ENCODE measurements around the gene MOGAT1. TPM values are rescaled to one million over a fixed set of nuclear protein-coding genes. Genes with fewer than 3 reads are reported as not detected.

Gene MOGAT1
- total and polyA plus RNA-seq, 2 of the 8 experiments (the other 6 are each of a cell fraction or from before 2014, with no cell fraction given) = 0.11 to 0.67 TPM

DNA sequence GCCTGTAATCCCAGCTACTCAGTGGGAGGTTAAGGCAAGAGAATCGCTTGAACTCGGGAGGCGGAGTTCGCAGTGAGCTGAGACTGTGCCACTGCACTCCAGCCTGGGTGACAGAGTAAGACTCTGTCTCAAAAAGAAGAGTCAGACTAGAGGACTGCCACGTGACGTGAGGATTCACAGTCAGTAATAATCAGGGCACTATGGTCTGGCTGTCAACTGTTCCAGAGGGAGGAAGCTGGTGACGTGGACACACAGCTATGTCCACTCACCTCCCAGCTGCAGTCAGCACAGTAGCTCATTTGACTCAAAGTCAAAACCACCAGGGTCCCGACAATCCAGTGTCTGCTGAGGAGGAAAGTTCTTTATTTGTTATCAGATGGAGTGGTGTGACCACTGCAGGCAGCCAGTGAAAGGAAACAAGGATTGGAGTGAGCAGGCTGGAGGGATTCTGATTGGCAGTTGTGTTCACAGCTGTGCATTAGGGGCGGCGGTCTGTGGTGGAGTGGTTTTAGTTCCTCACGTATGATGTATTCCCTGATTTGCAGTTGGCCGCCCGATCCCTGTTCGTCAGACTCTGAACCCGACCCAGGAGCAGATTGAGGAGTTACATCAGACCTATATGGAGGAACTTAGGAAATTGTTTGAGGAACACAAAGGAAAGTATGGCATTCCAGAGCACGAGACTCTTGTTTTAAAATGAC is 37.9 kb downstream of the MOGAT1 start:
- CTCF ChIA-PET (ENCODE audit: partially characterized antibody) = interaction anchor here (0.7 to 12.1 kb wide), 43 partner anchors 10 to 1247 kb away, joined by 3 to 124 read pairs (median 4); no protein-coding TSS in a partner anchor
- Histone ChIP-seq H3K9ac (replicated peaks in 1 of 4; ENCODE audit: extremely low read depth in 1 of 4, low read depth in 3 of 4, low read length in 3 of 4) (no peak overlapping the region), H3K23me2 (ENCODE audit: low read depth, low read length) (no peaks in the 10 kb centered on the region; the same call in 1 of the 2 replicates), H2BK120ac (replicated peaks; ENCODE audit: low read depth, low read length) (no peak overlapping the region), H2AFZ (ENCODE audit: low read length) (peak overlapping the region; percentile 37), H3K27me3 (replicated peaks in 1 of 4; ENCODE audit: control insufficient read depth in 3 of 4, extremely low read depth in 1 of 4, insufficient read depth in 3 of 4, low read length in 3 of 4) (no peaks in the 10 kb centered on the region), H3K4ac (replicated peaks; ENCODE audit: insufficient read length, low read depth, low read length) (no peak overlapping the region), H3K79me2 (ENCODE audit: control insufficient read depth in 1 of 2, insufficient read depth in 2 of 2, low read length in 2 of 2) (no peaks in the 10 kb centered on the region), H3K79me1 (ENCODE audit: low read depth, low read length) (no peaks in the 10 kb centered on the region), H3K27ac (ENCODE audit: low read depth, low read length) (no peak overlapping the region), H4K5ac (ENCODE audit: insufficient read length, low read depth, low read length) (no peak overlapping the region), H3K9me3 (ENCODE audit: insufficient read depth in 2 of 2, low read depth in 1 of 2, low read length in 1 of 2) (no peaks in the 10 kb centered on the region), H3K4me1 (replicated peaks in 1 of 4; ENCODE audit: control insufficient read depth in 3 of 4, insufficient read depth in 4 of 4, low read length in 3 of 4) (peaks cover 0 to 6% (median 0%) of the 10 kb centered on the region in 4 experiments; a peak in 3 of 7 replicates), H3K56ac (replicated peaks; ENCODE audit: insufficient read length, low read depth, low read length) (no peak overlapping the region), H3K4me2 (ENCODE audit: insufficient read depth in 1 of 2, low read depth in 2 of 2, low read length in 2 of 2) (0 out of 4 replicates have a peak overlapping the region, but pooled peaks of 1 of the 2 experiments have one; percentile 6), H2BK20ac (ENCODE audit: low read length) (peak overlapping the region; percentile 96; the same call in 1 of the 2 replicates), H4K8ac (ENCODE audit: extremely low read depth, insufficient read depth, low read length) (no peak overlapping the region), H2AK5ac (ENCODE audit: low read depth, low read length) (peak overlapping the region; percentile 75), H3K23ac (ENCODE audit: insufficient read length) (no peak overlapping the region), H3K18ac (ENCODE audit: extremely low read depth, low read length) (peak overlapping the region; percentile 55), H3K14ac (ENCODE audit: insufficient read length) (no peak overlapping the region), H2BK5ac (ENCODE audit: low read depth, low read length) (no peak overlapping the region), H3K36me3 (ENCODE audit: control insufficient read depth in 2 of 4, insufficient read depth in 4 of 4, low read length in 3 of 4) (no peaks in the 10 kb centered on the region), H2BK15ac (ENCODE audit: low read length) (peak overlapping the region; percentile 88; the same call in 1 of the 2 replicates), H3K4me3 (ENCODE audit: extremely low read depth in 1 of 4, insufficient read depth in 2 of 4, low read depth in 3 of 4, low read length in 4 of 4) (no peak overlapping the region), H2BK12ac (ENCODE audit: low read depth, low read length) (peak overlapping the region; percentile 68; the same call in 1 of the 2 replicates), H4K20me1 (replicated peaks in 1 of 2; ENCODE audit: control insufficient read depth in 1 of 2, insufficient read depth in 2 of 2, low read length in 2 of 2) (no peaks in the 10 kb centered on the region), H4K91ac (replicated peaks; ENCODE audit: insufficient read length, low read length) (no peak overlapping the region)
- WGBS, 2 experiments (ENCODE audit: extremely low coverage in 1 of 2, insufficient coverage in 1 of 2, insufficient read length in 1 of 2, insufficient replicate concordance in 2 of 2, low coverage in 1 of 2, low lambda C conversion rate in 2 of 2, missing lambda C conversion rate in 1 of 2) = 85% methylated on average over 16 of the region's 16 CpGs; no CpG with 5 or more reads in 1 of the 2 experiments
- DNase-seq (ENCODE audit: low read depth in 1 of 2, low spot score in 2 of 2) (peak in 1 of 2 experiments; percentile 51), FAIRE-seq (no peak)
- POLR2A ChIA-PET (ENCODE audit: partially characterized antibody) = interaction anchor here (0.7 to 0.9 kb wide), 3 partner anchors 151 to 298 kb away, joined by 3 read pairs; no protein-coding TSS in a partner anchor
- no peak for TF ChIP-seq NANOG (IDR thresholded peaks at IDR 0.05; ENCODE audit: insufficient read depth, low read depth, low read length, poor library complexity, severe bottlenecking)
- TF ChIP-seq, protein P1, sequence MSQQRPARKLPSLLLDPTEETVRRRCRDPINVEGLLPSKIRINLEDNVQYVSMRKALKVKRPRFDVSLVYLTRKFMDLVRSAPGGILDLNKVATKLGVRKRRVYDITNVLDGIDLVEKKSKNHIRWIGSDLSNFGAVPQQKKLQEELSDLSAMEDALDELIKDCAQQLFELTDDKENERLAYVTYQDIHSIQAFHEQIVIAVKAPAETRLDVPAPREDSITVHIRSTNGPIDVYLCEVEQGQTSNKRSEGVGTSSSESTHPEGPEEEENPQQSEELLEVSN (IDR thresholded peaks at IDR 0.05) = no peak
- TF ChIP-seq POU5F1 (IDR thresholded peaks at IDR 0.05; ENCODE audit: low read depth, low read length) = no peak
- TF ChIP-seq SIRT6 (IDR thresholded peaks at IDR 0.05; ENCODE audit: low read length) = no peak
- TF ChIP-seq MAFK (IDR thresholded peaks at IDR 0.05; ENCODE audit: low read depth, low read length) = no peak
- TF ChIP-seq GTF2F1 (IDR thresholded peaks at IDR 0.05; ENCODE audit: borderline replicate concordance, low read depth, low read length) = no peak
